Measurements from ENCODE around the gene CDH2.

The CDH2 gene

DNA sequence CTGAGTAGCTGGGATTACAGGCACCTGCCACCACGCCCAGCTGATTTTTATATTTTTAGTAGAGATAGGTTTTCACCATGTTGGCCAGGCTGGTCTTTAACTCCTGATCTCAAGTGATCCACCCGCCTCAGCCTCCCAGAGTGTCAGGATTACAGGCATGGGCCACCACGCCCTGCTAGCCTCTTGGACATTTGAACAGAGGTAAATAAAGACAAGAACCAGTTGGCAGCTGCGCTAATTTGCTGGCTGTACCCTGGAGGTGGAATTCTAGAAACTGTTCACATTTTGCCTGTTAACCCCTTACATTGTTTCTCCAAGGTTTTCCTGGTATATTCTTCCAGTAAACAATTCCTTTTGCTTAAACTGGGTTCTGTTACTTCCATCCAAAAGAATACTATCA lies 132.9 kb downstream of the CDH2 start:
- ATAC-seq (replicated peaks) (no peak), DNase-seq (no peak)
- Mint-ChIP-seq H3K27me3 (no peaks in the 10 kb centered on the region), H3K4me1 (no peaks in the 10 kb centered on the region), H3K36me3 (no peaks in the 10 kb centered on the region), H3K4me3 (no peak overlapping the region), H3K27ac (no peak overlapping the region), H3K9me3 (no peaks in the 10 kb centered on the region)

DNA sequence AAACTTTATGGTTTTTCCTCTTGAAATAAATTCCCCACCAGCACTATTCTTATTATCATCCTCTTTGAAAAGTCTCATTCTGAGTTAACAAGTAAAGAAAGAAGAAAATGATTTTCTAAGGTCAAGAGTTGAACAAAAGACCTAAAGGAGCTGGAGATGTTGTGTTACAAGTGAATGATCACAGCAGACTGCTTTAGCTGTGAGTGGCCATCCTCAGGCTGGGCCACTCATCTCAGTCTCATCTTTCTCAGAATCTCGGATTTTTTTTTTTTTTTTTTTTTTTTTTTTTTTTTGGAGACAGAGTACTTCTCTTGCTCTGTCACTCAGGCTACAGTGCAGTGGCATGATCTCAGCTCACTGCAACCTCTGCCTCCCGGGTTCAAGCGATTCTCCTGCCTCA lies 133.3 kb downstream of the CDH2 start:
- Mint-ChIP-seq H3K9me3 (no peaks in the 10 kb centered on the region), H3K27me3 (no peaks in the 10 kb centered on the region), H3K27ac (no peak overlapping the region), H3K4me3 (no peak overlapping the region), H3K36me3 (no peaks in the 10 kb centered on the region), H3K4me1 (no peaks in the 10 kb centered on the region)
- ATAC-seq (replicated peaks) (no peak), DNase-seq (no peak)

- H3K36me3 Mint-ChIP-seq = no peaks in the 10 kb centered on the region
- H3K9me3 Mint-ChIP-seq = no peaks in the 10 kb centered on the region
- H3K27me3 Mint-ChIP-seq = no peaks in the 10 kb centered on the region
- no peak overlapping the region for H3K27ac Mint-ChIP-seq
- H3K4me3 Mint-ChIP-seq = no peak overlapping the region
- H3K4me1 Mint-ChIP-seq = no peaks in the 10 kb centered on the region
- ATAC-seq (replicated peaks) = no peak
- DNase-seq = no peak
Measured at GRCh38 chr18:28041366-28041765, 135.6 kb downstream of the CDH2 start.

GRCh38 chr18:28040716-28041115 lies 136.2 kb downstream of the CDH2 start:
- H3K4me1 Mint-ChIP-seq = no peaks in the 10 kb centered on the region
- H3K36me3 Mint-ChIP-seq = no peaks in the 10 kb centered on the region
- ATAC-seq (replicated peaks) (no peak), DNase-seq (no peak)
- H3K9me3 Mint-ChIP-seq = no peaks in the 10 kb centered on the region
- no peak overlapping the region for H3K4me3 Mint-ChIP-seq
- no peak overlapping the region for H3K27ac Mint-ChIP-seq
- H3K27me3 Mint-ChIP-seq = no peaks in the 10 kb centered on the region

- DNase-seq (no peak), ATAC-seq (replicated peaks) (no peak)
- no peaks in the 10 kb centered on the region for H3K27me3 Mint-ChIP-seq
- no peaks in the 10 kb centered on the region for H3K36me3 Mint-ChIP-seq
- H3K27ac Mint-ChIP-seq = no peak overlapping the region
- no peaks in the 10 kb centered on the region for H3K9me3 Mint-ChIP-seq
- H3K4me1 Mint-ChIP-seq = no peaks in the 10 kb centered on the region
- H3K4me3 Mint-ChIP-seq = no peak overlapping the region
Measured at GRCh38 chr18:28040211-28040610, 136.7 kb downstream of the CDH2 start.

GRCh38 chr18:28039691-28040090 lies 137.2 kb downstream of the CDH2 start:
- no peak overlapping the region for H3K4me3 Mint-ChIP-seq
- no peaks in the 10 kb centered on the region for H3K4me1 Mint-ChIP-seq
- DNase-seq = no peak

GRCh38 chr18:28039078-28039477 lies 137.9 kb downstream of the CDH2 start:
- Mint-ChIP-seq H3K4me3 (no peak overlapping the region), H3K4me1 (no peaks in the 10 kb centered on the region), H3K36me3 (no peaks in the 10 kb centered on the region), H3K9me3 (no peaks in the 10 kb centered on the region), H3K27me3 (no peaks in the 10 kb centered on the region), H3K27ac (no peak overlapping the region)
- ATAC-seq (replicated peaks) (no peak), DNase-seq (no peak)

More at GRCh38 chr18:28039691-28040090, 137.2 kb downstream of the CDH2 start:
- Mint-ChIP-seq H3K36me3 (no peaks in the 10 kb centered on the region), H3K27me3 (no peaks in the 10 kb centered on the region), H3K9me3 (no peaks in the 10 kb centered on the region), H3K27ac (no peak overlapping the region)
- no peak for ATAC-seq (replicated peaks)

DNA sequence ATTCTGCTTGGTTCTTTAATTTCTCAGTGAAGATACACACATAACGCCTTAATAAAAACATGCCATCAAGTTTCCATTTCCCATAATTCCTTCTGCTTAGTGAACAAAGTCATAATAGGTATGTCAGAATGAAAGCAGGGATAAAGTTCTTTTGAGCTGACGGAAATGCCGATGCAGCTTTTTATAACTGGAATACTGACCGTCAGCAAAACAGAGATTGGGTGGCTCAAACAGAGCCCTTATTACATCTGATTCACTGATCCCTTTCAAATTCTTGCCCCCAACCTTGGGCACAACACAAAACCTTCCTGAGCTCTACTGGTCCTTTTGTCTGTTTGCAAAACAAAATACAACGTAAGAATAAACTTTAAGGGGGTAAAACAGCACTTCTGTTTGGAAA lies 140.4 kb downstream of the CDH2 start:
- DNase-seq (no peak), ATAC-seq (replicated peaks) (no peak)
- no peak overlapping the region for H3K4me3 Mint-ChIP-seq
- no peaks in the 10 kb centered on the region for H3K27me3 Mint-ChIP-seq
- no peaks in the 10 kb centered on the region for H3K4me1 Mint-ChIP-seq
- no peaks in the 10 kb centered on the region for H3K36me3 Mint-ChIP-seq
- no peaks in the 10 kb centered on the region for H3K9me3 Mint-ChIP-seq
- no peak overlapping the region for H3K27ac Mint-ChIP-seq

DNA sequence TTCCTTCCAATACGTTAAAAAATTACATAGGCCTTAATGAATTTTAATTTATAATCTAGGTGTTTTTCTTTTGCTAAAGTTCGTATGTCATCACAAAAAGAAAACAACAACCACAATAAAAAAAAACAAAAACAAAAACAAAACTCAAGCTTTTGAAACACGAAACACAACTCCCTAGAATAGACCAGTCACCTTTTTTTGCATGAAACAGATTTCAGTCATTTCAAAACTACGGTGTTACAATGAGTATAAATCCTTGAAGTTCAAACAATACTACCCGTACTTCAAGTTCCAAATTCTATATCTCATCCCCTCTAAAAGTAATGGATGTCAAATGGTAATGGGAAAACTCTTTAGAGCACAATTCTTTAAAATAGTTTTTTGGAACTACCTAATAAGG lies 142.4 kb downstream of the CDH2 start:
- H3K9me3 Mint-ChIP-seq = peaks cover 0 to 1% of the 10 kb centered on the region in 2 donors
- no peak overlapping the region for H3K4me3 Mint-ChIP-seq
- no peaks in the 10 kb centered on the region for H3K36me3 Mint-ChIP-seq
- H3K4me1 Mint-ChIP-seq = no peaks in the 10 kb centered on the region
- no peak for ATAC-seq (replicated peaks)
- H3K27ac Mint-ChIP-seq = no peak overlapping the region
- no peak for DNase-seq
- no peaks in the 10 kb centered on the region for H3K27me3 Mint-ChIP-seq

- no peaks in the 10 kb centered on the region for H3K4me1 Mint-ChIP-seq
- no peak overlapping the region for H3K4me3 Mint-ChIP-seq
- H3K9me3 Mint-ChIP-seq = peaks cover 0 to 1% of the 10 kb centered on the region in 2 donors
- ATAC-seq (replicated peaks) (no peak), DNase-seq (no peak)
- no peak overlapping the region for H3K27ac Mint-ChIP-seq
- H3K36me3 Mint-ChIP-seq = no peaks in the 10 kb centered on the region
- H3K27me3 Mint-ChIP-seq = no peaks in the 10 kb centered on the region
Measured at GRCh38 chr18:28032177-28032576, 144.8 kb downstream of the CDH2 start.

DNA sequence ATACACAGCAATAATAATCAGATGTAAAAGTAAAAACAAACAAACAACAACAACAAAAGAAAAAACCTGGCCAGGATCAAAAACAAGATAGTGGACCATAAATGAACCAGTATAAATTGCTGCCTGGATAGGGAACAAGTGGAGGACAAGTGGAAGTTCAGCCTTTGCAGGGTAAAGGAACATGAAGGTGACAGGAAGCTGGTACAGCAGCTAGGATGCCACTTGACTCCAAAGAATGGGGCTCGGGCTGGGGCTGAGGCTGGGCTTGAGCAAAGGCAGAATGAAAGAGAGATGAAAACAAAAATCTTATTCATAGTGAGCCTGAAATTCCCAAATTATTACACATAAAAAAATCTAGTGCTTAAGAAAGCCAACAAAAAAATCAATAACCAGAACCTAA lies 146.5 kb downstream of the CDH2 start:
- H3K4me1 Mint-ChIP-seq = no peaks in the 10 kb centered on the region
- DNase-seq (no peak), ATAC-seq (replicated peaks) (no peak)
- no peak overlapping the region for H3K27ac Mint-ChIP-seq
- no peaks in the 10 kb centered on the region for H3K27me3 Mint-ChIP-seq
- peaks cover 0 to 1% of the 10 kb centered on the region in 2 donors for H3K9me3 Mint-ChIP-seq
- H3K4me3 Mint-ChIP-seq = no peak overlapping the region
- H3K36me3 Mint-ChIP-seq = no peaks in the 10 kb centered on the region

DNA sequence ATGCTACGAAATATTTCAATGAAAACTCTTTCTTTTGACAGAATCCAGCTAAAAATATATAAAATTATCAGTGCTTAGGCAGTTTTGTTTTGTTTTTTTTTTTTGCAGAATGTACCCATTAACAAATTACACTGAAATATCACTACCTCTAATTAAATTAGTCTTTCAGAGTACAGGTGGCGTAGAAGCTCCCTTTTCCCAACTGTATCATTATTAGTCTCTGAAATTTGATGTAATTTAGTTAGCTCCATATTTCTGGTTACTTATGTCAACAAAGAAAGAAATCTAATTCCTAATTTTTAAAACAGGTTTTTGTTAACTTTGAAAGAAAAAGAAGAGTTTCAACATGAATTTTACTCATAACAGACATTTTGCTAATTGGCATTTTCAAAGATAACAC lies 149.2 kb downstream of the CDH2 start:
- H3K27ac Mint-ChIP-seq = no peak overlapping the region
- H3K27me3 Mint-ChIP-seq = no peaks in the 10 kb centered on the region
- no peaks in the 10 kb centered on the region for H3K36me3 Mint-ChIP-seq
- DNase-seq = no peak
- H3K9me3 Mint-ChIP-seq = peaks cover 0 to 1% of the 10 kb centered on the region in 2 donors
- H3K4me1 Mint-ChIP-seq = no peaks in the 10 kb centered on the region
- no peak overlapping the region for H3K4me3 Mint-ChIP-seq
- ATAC-seq (replicated peaks) = no peak

DNA sequence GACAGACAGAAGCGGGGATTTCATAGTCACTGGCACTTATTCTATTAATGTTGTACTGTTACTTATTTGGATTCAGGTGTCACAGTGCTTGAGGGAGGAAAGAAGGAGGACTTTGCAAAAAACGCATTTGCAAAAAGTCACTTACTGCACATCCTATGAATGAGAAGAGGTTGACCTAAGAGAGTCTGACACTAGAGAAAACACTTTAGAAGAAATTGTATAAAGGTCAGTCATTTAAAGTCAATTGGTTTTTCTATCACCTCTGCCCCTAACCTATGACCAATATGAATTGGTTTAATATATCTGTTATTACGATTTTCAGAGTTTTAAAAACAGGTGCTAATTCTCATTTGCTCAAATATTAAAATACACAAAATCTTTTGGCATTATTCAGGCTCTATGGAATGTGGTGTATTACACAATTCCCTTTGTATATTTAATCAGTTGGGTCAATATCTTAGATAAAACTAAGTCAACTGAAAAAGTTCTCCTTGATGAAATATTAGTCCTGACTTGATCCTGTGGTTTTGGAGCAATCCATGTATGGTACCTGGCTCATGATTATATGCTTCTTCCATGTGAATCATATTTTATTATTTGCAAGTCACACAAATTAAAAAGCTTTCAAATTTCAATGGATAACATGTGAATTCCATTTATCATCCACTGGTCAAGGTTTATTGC lies 157.4 kb downstream of the CDH2 start:
- no peak overlapping the region for H3K27ac Mint-ChIP-seq
- no peaks in the 10 kb centered on the region for H3K36me3 Mint-ChIP-seq
- H3K9me3 Mint-ChIP-seq = peaks cover 0 to 2% of the 10 kb centered on the region in 2 donors
- DNase-seq (no peak), ATAC-seq (replicated peaks) (no peak)
- no peak overlapping the region for H3K4me3 Mint-ChIP-seq
- H3K27me3 Mint-ChIP-seq = no peaks in the 10 kb centered on the region
- no peaks in the 10 kb centered on the region for H3K4me1 Mint-ChIP-seq

DNA sequence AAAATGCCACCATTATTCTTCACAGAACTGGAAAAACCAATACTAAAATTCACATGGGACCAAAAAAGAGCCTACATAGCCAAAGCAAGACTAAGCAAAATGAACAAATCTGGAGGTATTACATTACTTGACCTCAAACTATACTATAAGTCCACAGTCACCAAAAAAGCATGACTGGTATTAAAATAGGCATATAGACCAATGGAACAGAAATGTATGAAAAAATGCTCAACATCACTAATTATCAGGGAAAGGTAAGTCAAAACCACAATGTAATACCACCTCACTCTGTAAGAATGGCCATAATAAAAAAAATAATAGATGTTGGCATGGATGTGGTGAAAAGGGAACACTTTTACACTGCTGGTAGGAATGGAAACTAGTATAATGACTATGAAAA lies 158.6 kb downstream of the CDH2 start:
- H3K27ac Mint-ChIP-seq = no peak overlapping the region
- no peaks in the 10 kb centered on the region for H3K36me3 Mint-ChIP-seq
- H3K4me1 Mint-ChIP-seq = no peaks in the 10 kb centered on the region
- no peak overlapping the region for H3K4me3 Mint-ChIP-seq
- ATAC-seq (replicated peaks) = no peak
- H3K27me3 Mint-ChIP-seq = no peaks in the 10 kb centered on the region
- no peak for DNase-seq
- peaks cover 0 to 2% of the 10 kb centered on the region in 2 donors for H3K9me3 Mint-ChIP-seq

- no peak overlapping the region for H3K27ac Mint-ChIP-seq
- no peaks in the 10 kb centered on the region for H3K27me3 Mint-ChIP-seq
- no peak for DNase-seq
- no peaks in the 10 kb centered on the region for H3K36me3 Mint-ChIP-seq
- peaks cover 0 to 2% of the 10 kb centered on the region in 2 donors for H3K9me3 Mint-ChIP-seq
- H3K4me1 Mint-ChIP-seq = no peaks in the 10 kb centered on the region
- no peak for ATAC-seq (replicated peaks)
- no peak overlapping the region for H3K4me3 Mint-ChIP-seq
Measured at GRCh38 chr18:28015671-28016070, 161.3 kb downstream of the CDH2 start.

DNA sequence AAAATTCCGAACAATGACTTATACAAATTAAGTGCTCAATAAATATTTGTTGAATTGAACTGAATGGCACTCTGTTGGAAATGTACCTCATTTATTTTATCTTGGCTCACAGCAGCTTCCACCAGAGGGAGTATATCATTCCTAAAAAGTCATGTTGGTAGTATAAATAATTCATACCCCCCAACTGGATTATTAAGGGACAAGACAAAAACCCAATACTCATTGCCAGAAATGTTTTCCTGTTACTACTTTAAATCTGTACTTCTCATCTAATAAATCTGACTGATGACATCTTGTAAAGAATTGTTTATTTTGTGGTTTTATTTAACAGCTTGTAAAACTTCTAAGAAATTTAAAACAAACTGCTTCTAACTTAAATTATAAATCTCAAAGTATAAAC lies 163.9 kb downstream of the CDH2 start:
- no peak overlapping the region for H3K27ac Mint-ChIP-seq
- ATAC-seq (replicated peaks) (no peak), DNase-seq (no peak)
- H3K27me3 Mint-ChIP-seq = no peaks in the 10 kb centered on the region
- H3K36me3 Mint-ChIP-seq = no peaks in the 10 kb centered on the region
- H3K4me3 Mint-ChIP-seq = no peak overlapping the region
- H3K9me3 Mint-ChIP-seq = peaks cover 0 to under 1% of the 10 kb centered on the region in 2 donors
- no peaks in the 10 kb centered on the region for H3K4me1 Mint-ChIP-seq

Measured in stimulated activated naive B cell treated with anti-CD40 and anti-IgM and Interleukin-4, amounts not matched to agents 10 μg/mL and 1 μg/mL and 100 μg/mL, for 72 hours (primary cell).